ENCODE data around the gene CHERP.
A peak's percentile ranks its signal among the peaks of the same experiment; 100 is the strongest.
"Not testable (repeated sequence)": the region's sequence is repeated elsewhere in the genome, so short reads cannot be mapped to it uniquely, and the experiment has no call there.

The CHERP gene

GRCh38 chr19:16575861-16576689 is 33.8 kb upstream of the CHERP start:
- no peak for DNase-seq

- DNase-seq: no peak
Measured at GRCh38 chr19:16575282-16575681, 33.0 kb upstream of the CHERP start.

- DNase-seq: no peak
Measured at GRCh38 chr19:16573925-16574324, 31.7 kb upstream of the CHERP start.

- DNase-seq: no peak
Measured at GRCh38 chr19:16573296-16573695, 31.1 kb upstream of the CHERP start.

GRCh38 chr19:16572332-16573211 is 30.3 kb upstream of the CHERP start, which contains the start of gene SLC35E1:
TSS of gene SLC35E1 (minus strand) at chr19:16572415. CDS start at chr19:16572364, 51 bp downstream.
- peak; percentile 92 for DNase-seq

- DNase-seq: no peak
Measured at GRCh38 chr19:16571822-16572331, 29.6 kb upstream of the CHERP start.

- DNase-seq: no peak
Measured at GRCh38 chr19:16571283-16571682, 29.0 kb upstream of the CHERP start.

- DNase-seq: no peak
Measured at GRCh38 chr19:16569609-16570320, 27.5 kb upstream of the CHERP start.

GRCh38 chr19:16566702-16567101 is 24.5 kb upstream of the CHERP start:
- no peak for DNase-seq

GRCh38 chr19:16566161-16566560 is 23.9 kb upstream of the CHERP start:
- DNase-seq: peak; percentile 53

GRCh38 chr19:16564842-16565241 is 22.6 kb upstream of the CHERP start:
- DNase-seq: no peak

- no peak for DNase-seq
Measured at GRCh38 chr19:16562608-16563025, 20.4 kb upstream of the CHERP start.

- no peak for DNase-seq
Measured at GRCh38 chr19:16561382-16561781, 19.1 kb upstream of the CHERP start.

- no peak for DNase-seq
Measured at GRCh38 chr19:16559780-16560276, 17.6 kb upstream of the CHERP start.

GRCh38 chr19:16554776-16555175 is 12.5 kb upstream of the CHERP start:
- no peak for DNase-seq

GRCh38 chr19:16551902-16552301 is 9.7 kb upstream of the CHERP start:
- DNase-seq: not testable (repeated sequence)

GRCh38 chr19:16548956-16549355 is 6.7 kb upstream of the CHERP start:
- DNase-seq: no peak

GRCh38 chr19:16544473-16545231 is 2.4 kb upstream of the CHERP start:
- no peak for DNase-seq

- not testable (repeated sequence) for DNase-seq
Measured at GRCh38 chr19:16543734-16544133, 1.5 kb upstream of the CHERP start.

- peak; percentile 22 for DNase-seq
Measured at GRCh38 chr19:16542910-16543472, 754 bp upstream of the CHERP start.

GRCh38 chr19:16541526-16542044 is 652 bp downstream of the CHERP start:
- DNase-seq: no peak

Measured in KG1 (cell line).